Tibial nerve (tissue), 4 donors: ENCODE data around the gene KNTC1. TPM values are rescaled to one million over a fixed set of nuclear protein-coding genes. Genes with fewer than 3 reads are reported as not detected.
"Not testable (repeated sequence)": the region's sequence is repeated elsewhere in the genome, so short reads cannot be mapped to it uniquely, and the experiment has no call there.

ENCODE experiments used
- DNase-seq, 2 donors: peaks; one replicate each; pipeline ENCODE4 v3.0.0-alpha.2; 2019; ENCODE audit warnings: low spot score in 2 of 2
- H3K27ac ChIP-seq, 4 donors: fragments of 200-600 bp; sonication (generic) in 3 of 4; one replicate each; pipeline ENCODE4 v1.5.1; 2017 to 2019; ENCODE audit warnings: mild to moderate bottlenecking in 1 of 4
- H3K27me3 ChIP-seq, 2 donors: fragments of 200-600 bp; sonication (generic) in 1 of 2; one replicate each; pipeline versions ENCODE4 v1.5.1 to v1.6.0; 2017 to 2019
- H3K36me3 ChIP-seq, 3 donors: fragments of 200-600 bp; sonication (generic); one replicate each; pipeline ENCODE4 v1.5.1; 2018 to 2019
- H3K4me1 ChIP-seq, 4 donors: fragments of 200-600 bp; sonication (generic) in 3 of 4; one replicate each; pipeline ENCODE4 v1.5.1; 2017 to 2019
- H3K4me3 ChIP-seq, 4 donors: fragments of 200-600 bp; sonication (generic) in 3 of 4; one replicate each; pipeline ENCODE4 v1.5.1; 2017 to 2019; ENCODE audit warnings: mild to moderate bottlenecking in 1 of 4, moderate library complexity in 1 of 4
- H3K9me3 ChIP-seq, 4 donors: fragments of 200-600 bp; sonication (generic) in 3 of 4; one replicate each; pipeline ENCODE4 v1.5.1; 2017 to 2019
- EP300 ChIP-seq, 2 donors: sonication (generic); formaldehyde crosslinking; IDR thresholded peaks; one replicate each; pipeline ENCODE4 v1.6.1; 2017; ENCODE audit warnings: antibody characterized with exemption in 2 of 2, mild to moderate bottlenecking in 1 of 2
- POLR2A ChIP-seq, 2 donors: fragments of 450-650 bp; IDR thresholded peaks; one replicate each; pipeline ENCODE4 v1.6.1; 2017; ENCODE audit warnings: antibody characterized with exemption in 2 of 2, mild to moderate bottlenecking in 2 of 2, moderate library complexity in 2 of 2
- WGBS, 2 donors: methylation state at CpG; one replicate each; pipeline ENCODE4 v1.1.5; 2018; 5-methylcytosine and 5-hydroxymethylcytosine counted together
- total RNA-seq, 4 donors: library from RNA; depleted of rRNA; stranded (reverse); fragments of >200 nt; gene quantifications; one replicate each; pipeline ENCODE4 v1.1.0, GENCODE V29; 2016
- TF ChIP-seq, protein P1 (sequence below), 5 experiments: fragments of 200-600 bp in 3 of 5; fragments of 450-650 bp in 2 of 5; sonication (generic) in 3 of 5; IDR thresholded peaks; one replicate each; pipeline ENCODE4 v1.5.1; 2016 to 2019; ENCODE audit warnings: antibody characterized with exemption in 5 of 5, mild to moderate bottlenecking in 3 of 5, moderate library complexity in 2 of 5

Gene KNTC1
- total RNA-seq, 4 donors from 2014 or later: 14.2 to 27.8 (median 19.7) TPM

DNA sequence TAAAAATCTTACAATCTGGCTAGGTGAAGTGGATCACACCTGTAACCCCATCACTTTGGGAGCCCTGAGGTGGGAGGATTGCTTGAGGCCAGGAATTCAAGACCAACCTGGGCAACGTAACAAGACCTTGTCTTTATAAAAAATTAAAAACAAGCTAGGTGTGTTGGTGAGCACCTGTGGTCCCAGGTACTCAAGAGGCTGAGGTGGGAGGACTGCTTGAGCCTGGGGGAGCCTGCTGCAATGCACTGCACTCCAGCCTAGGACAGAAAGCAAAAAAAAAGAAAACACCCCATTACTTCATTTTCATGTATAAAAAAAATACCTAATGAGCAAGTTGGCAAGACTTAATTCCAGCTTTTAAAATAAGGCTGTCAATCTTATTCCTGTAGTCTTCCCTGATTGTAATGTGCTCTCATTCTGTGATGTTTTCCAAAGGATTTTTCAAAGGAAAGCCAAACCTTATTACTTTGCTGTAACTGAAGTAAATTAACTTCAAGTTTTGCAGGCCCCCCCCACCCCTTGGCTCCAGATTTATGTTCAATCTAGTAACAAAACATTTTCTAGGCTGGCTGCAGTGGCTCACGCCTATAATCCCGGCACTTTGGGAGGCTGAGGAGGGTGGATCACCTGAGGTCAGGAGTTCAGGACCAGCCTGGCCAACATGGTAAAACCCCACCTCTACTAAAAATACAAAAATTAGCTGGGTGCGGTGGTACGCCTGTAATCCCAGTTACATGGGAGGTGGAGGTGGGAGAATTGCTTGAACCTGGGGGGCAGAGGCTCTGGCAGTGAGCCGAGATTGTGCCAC, 23.1 kb upstream of the KNTC1 start:
- TF ChIP-seq, protein P1, sequence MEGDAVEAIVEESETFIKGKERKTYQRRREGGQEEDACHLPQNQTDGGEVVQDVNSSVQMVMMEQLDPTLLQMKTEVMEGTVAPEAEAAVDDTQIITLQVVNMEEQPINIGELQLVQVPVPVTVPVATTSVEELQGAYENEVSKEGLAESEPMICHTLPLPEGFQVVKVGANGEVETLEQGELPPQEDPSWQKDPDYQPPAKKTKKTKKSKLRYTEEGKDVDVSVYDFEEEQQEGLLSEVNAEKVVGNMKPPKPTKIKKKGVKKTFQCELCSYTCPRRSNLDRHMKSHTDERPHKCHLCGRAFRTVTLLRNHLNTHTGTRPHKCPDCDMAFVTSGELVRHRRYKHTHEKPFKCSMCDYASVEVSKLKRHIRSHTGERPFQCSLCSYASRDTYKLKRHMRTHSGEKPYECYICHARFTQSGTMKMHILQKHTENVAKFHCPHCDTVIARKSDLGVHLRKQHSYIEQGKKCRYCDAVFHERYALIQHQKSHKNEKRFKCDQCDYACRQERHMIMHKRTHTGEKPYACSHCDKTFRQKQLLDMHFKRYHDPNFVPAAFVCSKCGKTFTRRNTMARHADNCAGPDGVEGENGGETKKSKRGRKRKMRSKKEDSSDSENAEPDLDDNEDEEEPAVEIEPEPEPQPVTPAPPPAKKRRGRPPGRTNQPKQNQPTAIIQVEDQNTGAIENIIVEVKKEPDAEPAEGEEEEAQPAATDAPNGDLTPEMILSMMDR (IDR thresholded peaks at IDR 0.05): no peak
- TF ChIP-seq POLR2A (IDR thresholded peaks at IDR 0.05) (no peak), EP300 (IDR thresholded peaks at IDR 0.05) (no peak)
- 75 to 77% methylated on average over 6 of the region's 6 CpGs for WGBS, 2 donors
- peaks cover 0 to 63% (median 34%) of the 10 kb centered on the region in 3 donors for H3K36me3 ChIP-seq
- peaks cover 0 to 16% (median 7%) of the 10 kb centered on the region in 4 donors for H3K4me1 ChIP-seq
- H3K9me3 ChIP-seq: no peaks in the 10 kb centered on the region
- H3K4me3 ChIP-seq: no peak overlapping the region
- H3K27ac ChIP-seq: no peak overlapping the region
- no peaks in the 10 kb centered on the region for H3K27me3 ChIP-seq
- DNase-seq: no peak

DNA sequence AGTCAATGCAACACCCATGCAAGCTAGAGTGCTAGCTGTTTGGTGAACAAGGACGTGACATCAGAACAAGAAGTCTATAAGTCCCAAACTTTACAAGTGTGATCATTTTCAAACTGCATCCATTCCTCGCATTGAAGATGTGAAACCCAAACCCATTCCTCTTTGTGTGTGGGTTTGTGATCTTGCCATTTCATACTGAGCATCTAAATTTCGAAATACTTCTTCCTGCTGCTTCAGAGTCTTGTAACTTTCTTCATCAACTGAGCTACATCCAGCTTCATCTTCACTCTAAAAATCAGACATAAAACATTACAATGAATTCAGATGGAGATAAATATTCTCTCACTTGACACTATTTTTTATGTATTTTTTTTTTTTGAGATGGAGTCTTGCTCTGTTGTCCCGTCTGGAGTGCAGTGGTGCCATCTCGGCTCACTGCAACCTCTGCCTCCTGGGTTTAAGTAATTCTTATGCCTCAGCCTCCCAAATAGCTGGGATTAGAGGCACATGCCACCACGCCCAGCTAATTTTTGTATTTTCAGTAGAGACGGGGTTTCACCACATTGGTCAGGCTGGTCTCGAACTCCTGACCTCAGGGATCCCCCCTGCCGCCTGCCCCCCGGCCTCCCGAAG, 21.5 kb upstream of the KNTC1 start:
- TF ChIP-seq, protein P1 (IDR thresholded peaks at IDR 0.05): no peak
- TF ChIP-seq POLR2A (IDR thresholded peaks at IDR 0.05) (no peak), EP300 (IDR thresholded peaks at IDR 0.05) (no peak)
- H3K27ac ChIP-seq: no peak overlapping the region
- 78 to 84% methylated on average over 11 of the region's 11 CpGs for WGBS, 2 donors
- DNase-seq: no peak
- H3K9me3 ChIP-seq: no peaks in the 10 kb centered on the region
- peaks cover 0 to 78% (median 44%) of the 10 kb centered on the region in 3 donors for H3K36me3 ChIP-seq
- H3K4me1 ChIP-seq: peaks cover 0 to 9% (median 0%) of the 10 kb centered on the region in 4 donors
- no peaks in the 10 kb centered on the region for H3K27me3 ChIP-seq
- no peak overlapping the region for H3K4me3 ChIP-seq

DNA sequence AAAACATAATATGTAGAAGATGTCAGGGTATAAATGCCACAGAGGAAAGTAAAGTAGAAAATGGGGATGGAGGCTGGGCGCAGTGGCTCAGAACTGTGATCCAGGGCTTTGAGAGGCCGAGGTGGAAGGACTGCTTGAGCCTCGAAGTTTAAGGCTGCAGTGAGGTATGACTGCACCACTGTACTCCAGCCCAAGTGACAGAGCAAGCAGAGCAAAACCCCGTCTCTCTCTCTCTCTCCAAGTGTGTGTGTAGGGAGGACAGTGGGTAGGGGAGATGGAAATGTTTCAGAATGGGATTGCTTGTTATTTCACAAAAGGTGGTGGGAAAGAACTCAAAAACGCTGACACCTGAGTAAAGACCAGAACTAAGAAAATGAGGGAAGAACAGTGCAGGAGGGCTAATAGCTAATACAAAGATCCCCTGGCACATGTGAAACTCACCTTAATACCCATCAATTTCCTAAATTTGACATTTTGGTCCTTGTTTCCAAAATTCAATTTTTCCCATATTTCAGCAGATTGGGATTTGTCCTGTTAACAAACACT, 20.6 kb upstream of the KNTC1 start:
- WGBS, 2 donors: 92 to 93% methylated on average over 5 of the region's 5 CpGs
- peaks cover 0 to 88% (median 48%) of the 10 kb centered on the region in 3 donors for H3K36me3 ChIP-seq
- H3K27me3 ChIP-seq: no peaks in the 10 kb centered on the region
- H3K4me3 ChIP-seq: no peak overlapping the region
- H3K4me1 ChIP-seq: peaks cover 0 to 5% (median 0%) of the 10 kb centered on the region in 4 donors
- no peaks in the 10 kb centered on the region for H3K9me3 ChIP-seq
- H3K27ac ChIP-seq: no peak overlapping the region
- TF ChIP-seq POLR2A (IDR thresholded peaks at IDR 0.05) (no peak), EP300 (IDR thresholded peaks at IDR 0.05) (no peak)
- TF ChIP-seq, protein P1 (IDR thresholded peaks at IDR 0.05): no peak
- no peak for DNase-seq

DNA sequence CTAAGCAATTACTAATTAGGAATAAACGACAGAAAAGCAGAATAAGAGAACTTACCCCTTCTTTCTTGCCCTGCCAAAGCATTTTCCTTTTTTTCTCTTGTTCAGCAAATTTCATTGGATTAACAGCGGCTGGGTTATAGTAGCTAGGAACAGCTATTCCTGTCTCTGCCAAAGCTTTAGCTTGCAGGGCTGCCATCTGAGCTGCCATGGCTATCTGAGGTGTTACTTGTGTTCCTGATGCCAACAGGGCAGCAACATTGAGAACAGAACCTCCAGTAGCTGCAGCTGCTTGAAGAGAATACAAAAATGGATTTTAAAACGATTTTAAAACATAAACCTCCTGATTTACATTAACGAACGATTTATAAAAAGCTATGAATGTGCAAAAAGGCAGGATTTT, 18.9 kb upstream of the KNTC1 start:
- Histone ChIP-seq H3K9me3 (no peaks in the 10 kb centered on the region), H3K4me3 (no peak overlapping the region), H3K4me1 (no peaks in the 10 kb centered on the region), H3K27me3 (no peaks in the 10 kb centered on the region), H3K27ac (no peak overlapping the region), H3K36me3 (peaks cover 0 to 100% (median 60%) of the 10 kb centered on the region in 3 donors)
- no peak for TF ChIP-seq POLR2A (IDR thresholded peaks at IDR 0.05)
- TF ChIP-seq, protein P1 (IDR thresholded peaks at IDR 0.05): no peak
- no peak for TF ChIP-seq EP300 (IDR thresholded peaks at IDR 0.05)
- no peak for DNase-seq
- 90 to 93% methylated on average over 5 of the region's 5 CpGs for WGBS, 2 donors

DNA sequence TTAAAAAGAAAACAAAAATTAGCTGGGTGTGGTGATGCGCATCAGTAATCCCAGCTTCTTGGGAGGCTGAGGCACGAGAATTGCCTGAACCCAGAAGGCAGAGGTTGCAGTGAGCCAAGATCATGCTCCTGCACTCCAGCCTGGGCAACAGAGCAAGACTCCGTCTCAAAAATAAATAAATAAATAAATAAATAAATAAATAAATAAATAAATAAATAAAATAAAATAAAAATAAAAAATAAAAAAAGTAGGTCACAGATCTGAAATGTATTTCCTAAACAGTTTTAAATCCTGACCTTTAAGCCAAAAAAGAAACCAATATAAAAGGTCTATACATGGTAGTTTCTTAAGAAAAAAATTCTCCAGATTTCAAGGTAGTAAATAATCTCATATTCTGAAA, 14.0 kb upstream of the KNTC1 start:
- H3K9me3 ChIP-seq, H3K4me3 ChIP-seq, DNase-seq, H3K27ac ChIP-seq, H3K4me1 ChIP-seq, H3K27me3 ChIP-seq: not testable (repeated sequence)
- WGBS, 2 donors: 87 to 88% methylated on average over 3 of the region's 3 CpGs
- H3K36me3 ChIP-seq: peaks cover 3 to 100% (median 61%) of the 10 kb centered on the region in 3 donors
